IPS-NIHi11 (cell line): Measurements from ENCODE around the gene PDLIM4.

Experiments used
- DNase-seq: peaks from one replicate; pipeline ENCODE4 v3.0.0; 2012; ENCODE audit warnings: mixed read lengths, low spot score

PDLIM4 gene

DNA sequence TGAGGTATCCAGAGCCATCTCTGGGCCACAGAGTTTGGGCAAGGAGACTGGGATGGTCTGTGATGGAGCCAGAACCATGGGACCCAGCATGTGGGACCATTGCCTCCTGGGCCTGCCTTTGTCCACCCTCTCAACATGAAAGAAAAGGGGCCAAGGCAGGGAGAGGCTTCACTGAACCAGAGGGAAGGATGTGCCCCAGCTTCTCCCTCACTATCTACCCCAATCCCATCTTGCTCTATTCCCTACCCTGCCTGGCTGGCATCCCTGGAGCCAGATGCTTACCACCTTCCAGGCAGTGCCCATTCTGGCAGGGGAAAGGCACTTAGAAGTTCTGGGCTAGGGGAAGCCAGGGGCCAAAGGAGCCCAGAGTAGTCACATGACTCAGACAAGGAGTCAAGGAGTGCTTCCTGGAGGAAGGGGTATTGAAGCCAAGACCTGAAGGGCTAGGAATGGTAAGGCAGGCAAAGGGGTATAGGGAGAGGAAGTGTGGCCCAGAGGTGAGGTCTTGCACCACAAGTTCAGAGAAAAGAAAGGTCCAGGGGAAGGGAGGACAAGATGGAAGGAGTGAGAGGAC lies 9.8 kb downstream of the PDLIM4 start:
- no peak for DNase-seq

GRCh38 chr5:132267931-132268768 lies 10.7 kb downstream of the PDLIM4 start:
- no peak for DNase-seq

DNA sequence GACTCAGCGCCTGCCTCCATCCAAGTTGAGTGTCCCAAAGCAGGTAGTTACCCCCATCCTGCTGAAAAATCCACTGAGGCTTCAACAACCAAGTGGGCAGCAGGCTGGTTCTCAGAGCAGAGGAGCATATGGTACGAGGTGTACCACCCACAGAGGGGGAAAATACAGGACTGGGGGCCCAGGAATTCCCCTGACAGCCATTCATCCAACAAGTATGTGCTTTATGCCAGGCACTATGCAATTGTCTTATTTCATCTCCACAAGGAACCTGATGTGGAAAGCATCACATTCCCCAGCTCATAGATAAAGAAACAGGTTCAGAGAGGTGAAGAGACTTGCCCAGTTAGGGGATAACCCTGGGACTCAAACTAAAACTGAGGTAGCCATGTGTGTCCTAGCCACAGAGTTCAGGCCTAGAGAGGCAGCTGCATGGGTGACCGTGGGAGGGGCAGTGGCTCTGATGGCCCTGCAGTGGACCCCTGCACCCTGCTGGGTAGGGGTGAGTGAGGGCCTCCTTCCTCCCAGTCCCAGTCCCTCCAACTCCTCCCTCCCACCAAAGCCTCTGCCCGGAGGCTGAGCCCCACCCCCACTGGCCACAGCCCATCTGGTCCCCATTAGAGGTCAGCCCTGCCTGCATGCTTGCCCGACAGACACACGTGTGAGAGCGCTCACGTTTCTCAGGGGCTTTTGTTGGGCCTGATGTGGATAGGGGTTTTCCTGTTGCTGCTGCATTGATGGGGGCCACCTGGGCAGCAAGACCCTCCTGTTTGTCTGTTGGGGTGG lies 11.5 kb downstream of the PDLIM4 start:
- no peak for DNase-seq

DNA sequence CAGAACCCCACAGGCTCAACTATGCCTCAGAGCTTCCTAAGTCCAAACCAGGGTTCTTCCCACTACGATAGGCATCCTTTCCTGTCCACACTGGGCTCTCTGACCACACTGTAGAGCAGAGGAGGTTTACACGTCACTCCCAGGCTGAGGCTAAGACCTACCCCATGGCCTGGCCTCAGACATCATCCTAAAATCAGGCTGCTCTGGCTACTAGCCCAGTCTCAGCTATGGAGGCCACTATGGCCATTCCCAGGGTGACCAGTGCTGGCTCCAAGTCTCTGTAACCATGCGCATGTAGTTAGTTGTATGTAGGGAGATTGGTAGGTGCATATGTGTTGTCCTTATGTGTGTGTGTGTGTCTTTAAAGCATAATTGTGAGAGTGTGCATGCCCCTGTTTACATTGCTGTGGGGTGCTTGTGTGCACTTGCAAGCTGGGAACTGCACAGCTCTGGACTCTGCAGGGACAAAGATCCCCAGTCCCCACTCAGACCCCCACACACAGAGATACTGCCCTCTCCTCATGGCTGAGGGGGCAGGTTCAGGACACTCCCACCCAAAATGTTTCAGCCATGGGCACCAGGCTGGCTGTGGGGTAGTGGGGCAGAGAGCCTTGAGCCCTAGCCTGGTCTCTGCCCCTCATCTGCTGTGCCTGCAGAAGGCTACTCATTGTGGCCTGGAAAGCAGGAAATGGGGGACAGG lies 12.3 kb downstream of the PDLIM4 start:
- DNase-seq: no peak

- no peak for DNase-seq
These were observed 12.8 kb downstream of the PDLIM4 start for GRCh38 chr5:132270335-132270665.

- no peak for DNase-seq
These were observed 13.2 kb downstream of the PDLIM4 start for GRCh38 chr5:132270706-132271105.

DNA sequence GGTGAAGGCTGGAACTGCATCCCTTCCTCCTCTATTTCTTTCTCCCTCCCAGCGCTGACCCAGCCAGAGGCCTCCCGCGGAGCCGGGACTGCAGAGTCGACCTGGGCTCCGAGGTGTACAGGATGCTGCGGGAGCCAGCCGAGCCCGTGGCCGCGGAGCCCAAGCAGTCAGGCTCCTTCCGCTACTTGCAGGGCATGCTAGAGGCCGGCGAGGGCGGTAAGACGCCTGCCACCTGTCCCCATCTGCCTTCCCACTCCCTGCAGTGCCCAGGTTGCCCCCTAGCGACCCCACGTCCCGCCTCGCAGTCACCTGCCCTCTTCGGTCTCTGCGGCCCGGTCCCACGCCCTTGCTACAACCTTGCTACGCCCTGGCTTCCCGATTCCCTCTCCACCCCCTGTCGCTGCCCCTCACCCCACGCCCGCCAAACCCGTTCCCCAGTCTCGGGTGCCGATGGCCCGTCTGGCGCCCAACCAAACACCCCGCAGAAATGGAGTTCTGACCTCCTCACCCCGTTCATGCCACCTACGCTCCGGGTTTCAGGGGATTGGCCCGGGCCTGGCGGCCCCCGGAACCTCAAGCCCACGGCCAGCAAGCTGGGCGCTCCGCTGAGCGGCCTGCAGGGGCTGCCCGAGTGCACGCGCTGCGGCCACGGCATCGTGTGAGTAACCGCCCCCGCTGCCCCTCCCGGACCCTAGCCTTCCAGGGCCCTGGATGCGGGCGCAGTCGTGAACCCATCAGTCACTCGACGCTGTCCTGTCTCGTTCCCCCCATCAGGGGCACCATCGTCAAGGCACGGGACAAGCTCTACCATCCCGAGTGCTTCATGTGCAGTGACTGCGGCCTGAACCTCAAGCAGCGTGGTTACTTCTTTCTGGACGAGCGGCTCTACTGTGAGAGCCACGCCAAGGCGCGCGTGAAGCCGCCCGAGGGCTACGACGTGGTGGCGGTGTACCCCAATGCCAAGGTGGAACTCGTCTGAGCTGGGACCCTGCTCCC lies 14.1 kb downstream of the PDLIM4 start:
- no peak for DNase-seq

GRCh38 chr5:132272311-132273210 lies 15.1 kb downstream of the PDLIM4 start:
- DNase-seq: peak; percentile 79

- DNase-seq: no peak
These were observed 16.1 kb downstream of the PDLIM4 start for GRCh38 chr5:132273631-132274030.

GRCh38 chr5:132274050-132274792 lies 16.7 kb downstream of the PDLIM4 start:
- DNase-seq: no peak

- DNase-seq: no peak
These were observed 18.1 kb downstream of the PDLIM4 start for GRCh38 chr5:132275367-132276220.

- no peak for DNase-seq
These were observed 19.8 kb downstream of the PDLIM4 start for GRCh38 chr5:132277256-132277655.

DNA sequence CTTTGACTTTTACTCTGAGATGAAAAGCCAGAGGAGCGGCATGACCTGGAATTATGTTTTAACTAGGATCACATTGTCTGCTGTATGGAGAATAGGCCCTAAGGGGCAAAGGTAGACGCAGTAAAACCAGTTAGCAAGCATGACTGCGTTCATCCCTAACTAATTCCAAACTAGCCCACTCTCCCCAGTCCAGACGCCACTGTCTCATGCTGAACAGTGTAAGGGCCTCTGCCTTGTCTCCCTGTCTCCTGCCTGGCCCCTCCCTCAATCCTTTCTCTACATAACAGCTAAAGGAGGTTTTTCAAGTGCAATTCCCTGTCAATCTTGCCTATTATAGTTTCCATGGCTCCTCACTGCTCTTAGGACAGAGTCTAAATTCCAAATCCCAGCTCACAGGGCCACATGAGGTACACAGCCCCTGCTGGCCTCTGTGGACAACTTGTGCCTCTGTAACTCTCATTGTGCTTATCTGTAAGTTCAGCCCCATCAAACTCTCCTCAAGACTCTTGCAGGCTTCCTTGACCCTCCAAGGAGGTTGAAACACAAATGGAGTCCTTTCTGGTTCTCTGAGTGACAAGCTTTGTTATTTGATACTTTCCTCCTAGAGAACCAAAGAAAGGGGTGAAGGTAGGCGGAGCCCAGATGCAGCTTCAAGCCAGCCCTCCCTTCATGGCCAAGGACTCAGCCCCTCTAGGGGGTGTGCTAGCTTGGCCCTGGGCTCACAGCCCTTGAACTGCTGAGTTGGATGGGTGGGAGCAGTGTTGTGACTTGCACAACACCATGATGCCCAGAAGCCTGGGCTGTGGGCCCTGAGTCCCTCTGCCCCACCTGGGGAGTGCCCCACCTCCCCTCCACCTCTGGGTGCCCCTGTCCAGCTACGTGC lies 20.7 kb downstream of the PDLIM4 start:
- DNase-seq: peak; percentile 81

DNA sequence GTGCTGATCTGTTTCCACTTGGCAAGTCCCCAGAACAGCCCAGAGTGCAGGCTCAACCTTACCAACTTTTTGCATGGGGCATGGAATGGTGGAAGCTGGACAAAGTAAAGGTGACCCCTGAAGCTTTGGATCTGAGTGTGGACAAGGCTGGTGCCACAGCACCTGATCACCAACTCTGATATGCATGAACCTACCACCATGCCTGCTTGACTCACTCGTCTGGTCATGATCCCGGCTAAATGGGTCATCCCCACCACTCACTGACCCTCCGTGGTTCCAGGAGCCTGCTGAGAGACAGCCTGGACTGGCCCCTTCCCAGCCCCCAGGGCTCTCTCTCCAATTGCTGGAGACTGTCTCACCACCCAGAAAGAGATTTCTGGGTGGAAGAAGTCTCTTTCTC lies 22.3 kb downstream of the PDLIM4 start:
- no peak for DNase-seq

DNA sequence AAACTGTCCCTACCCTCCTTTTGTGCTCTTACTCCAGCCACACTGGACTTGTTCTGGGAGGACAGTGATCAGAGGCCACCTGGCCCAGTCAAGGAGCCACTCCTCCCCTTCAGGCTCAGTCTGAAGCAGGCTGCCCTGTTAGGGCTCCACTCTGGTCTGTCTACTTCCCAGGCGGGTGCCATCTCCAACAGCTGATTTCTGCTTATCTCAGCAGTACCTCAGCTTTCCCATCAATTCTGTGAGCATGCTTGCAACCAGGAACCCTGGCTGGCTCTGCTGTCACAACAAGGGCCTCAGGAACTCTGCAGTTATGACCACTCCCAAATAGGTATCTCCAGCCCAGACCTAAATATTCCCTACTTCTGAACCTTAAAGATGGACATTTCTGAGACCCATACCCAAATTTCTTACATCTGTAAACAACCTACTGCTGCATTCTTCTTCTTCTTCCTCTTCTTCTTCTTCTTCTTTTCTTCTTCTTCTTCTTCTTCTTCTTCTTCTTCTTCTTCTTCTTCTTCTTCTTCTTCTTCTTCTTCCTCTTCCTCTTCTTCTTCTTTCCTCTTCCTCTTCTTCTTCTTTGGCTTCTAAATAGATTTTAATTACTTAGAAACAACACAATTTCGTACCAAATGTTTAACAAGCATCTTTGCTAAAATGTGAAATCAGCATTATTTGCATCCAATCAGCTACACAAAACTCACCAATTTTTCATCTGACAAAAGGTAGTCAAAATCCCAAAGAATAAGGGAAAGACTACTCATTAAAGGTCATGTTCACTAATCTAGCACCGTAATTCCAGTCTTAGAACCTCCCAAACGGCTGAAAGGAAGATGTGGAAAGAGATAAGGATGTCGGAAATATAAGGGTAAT lies 23.1 kb downstream of the PDLIM4 start:
- no peak for DNase-seq

DNA sequence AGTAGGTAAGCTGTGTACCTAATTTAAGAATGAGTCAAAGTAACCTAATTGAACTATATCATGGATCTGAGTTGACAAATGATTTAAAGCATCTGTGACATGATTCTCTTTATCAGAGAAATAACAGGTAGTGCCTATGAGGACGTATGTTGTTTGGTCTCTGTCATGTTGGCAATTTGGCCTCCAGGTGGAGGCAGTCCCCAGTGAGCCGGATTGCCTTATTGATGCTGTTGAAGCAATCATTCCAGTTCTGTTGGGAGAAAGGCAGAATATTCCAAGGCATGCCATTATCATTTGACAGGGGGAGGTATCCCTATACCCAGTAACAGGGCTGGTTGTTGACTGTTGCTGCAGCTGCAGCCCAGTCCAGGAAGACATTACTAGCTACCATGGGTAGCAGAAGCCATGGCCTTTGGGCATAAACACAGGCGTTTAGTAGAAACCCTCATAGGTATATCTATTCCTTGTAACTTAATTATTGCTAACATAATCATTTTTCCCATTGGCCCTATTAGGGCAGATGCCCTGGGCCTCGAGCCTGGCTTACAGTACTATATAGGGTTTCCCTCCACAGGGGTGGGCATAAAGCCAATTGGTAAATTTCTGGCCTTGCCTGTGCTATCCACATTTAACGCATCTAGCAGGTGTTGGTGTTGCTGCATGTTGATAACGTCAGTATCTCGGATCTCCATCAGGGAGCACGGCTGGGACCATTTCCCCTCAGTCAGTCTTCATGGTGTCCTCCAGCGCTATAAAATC lies 24.5 kb downstream of the PDLIM4 start:
- no peak for DNase-seq
